ENCODE data around the gene UBE2QL1. TPM values are rescaled to one million over a fixed set of nuclear protein-coding genes. Genes with fewer than 3 reads are reported as not detected.

The UBE2QL1 gene
- total RNA-seq, 1 donor from 2014 or later, result not detected

DNA sequence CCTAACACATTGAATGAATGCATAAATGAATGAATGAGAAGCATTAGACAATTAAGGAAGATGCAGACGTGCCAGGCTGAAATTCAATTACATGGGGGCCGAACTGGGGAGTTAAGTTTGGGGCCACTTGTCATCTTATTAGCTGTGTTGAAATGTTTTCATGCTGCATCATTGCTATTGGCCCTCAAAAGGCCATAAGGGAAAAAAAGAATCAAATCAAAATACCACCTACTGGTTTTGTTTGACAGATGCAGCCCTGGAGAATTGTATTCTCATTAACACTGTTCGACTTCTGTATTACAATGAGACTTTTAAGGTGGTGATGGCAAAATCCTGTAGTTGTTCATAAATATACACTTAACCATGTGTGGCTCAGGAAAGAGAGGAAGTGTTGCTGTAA is 38.4 kb downstream of the UBE2QL1 start:
- no peak for DNase-seq (ENCODE audit: extremely low spot score, unreplicated experiment)
- Mint-ChIP-seq H3K4me3 (ENCODE audit: unreplicated experiment) (no peak overlapping the region), H3K9me3 (ENCODE audit: unreplicated experiment) (no peaks in the 10 kb centered on the region), H3K36me3 (ENCODE audit: unreplicated experiment) (no peaks in the 10 kb centered on the region), H3K27ac (ENCODE audit: unreplicated experiment) (no peak overlapping the region), H3K27me3 (ENCODE audit: unreplicated experiment) (peaks cover 13% of the 10 kb centered on the region), H3K4me1 (ENCODE audit: unreplicated experiment) (peaks cover 3% of the 10 kb centered on the region)
- TF ChIP-seq, protein P1, sequence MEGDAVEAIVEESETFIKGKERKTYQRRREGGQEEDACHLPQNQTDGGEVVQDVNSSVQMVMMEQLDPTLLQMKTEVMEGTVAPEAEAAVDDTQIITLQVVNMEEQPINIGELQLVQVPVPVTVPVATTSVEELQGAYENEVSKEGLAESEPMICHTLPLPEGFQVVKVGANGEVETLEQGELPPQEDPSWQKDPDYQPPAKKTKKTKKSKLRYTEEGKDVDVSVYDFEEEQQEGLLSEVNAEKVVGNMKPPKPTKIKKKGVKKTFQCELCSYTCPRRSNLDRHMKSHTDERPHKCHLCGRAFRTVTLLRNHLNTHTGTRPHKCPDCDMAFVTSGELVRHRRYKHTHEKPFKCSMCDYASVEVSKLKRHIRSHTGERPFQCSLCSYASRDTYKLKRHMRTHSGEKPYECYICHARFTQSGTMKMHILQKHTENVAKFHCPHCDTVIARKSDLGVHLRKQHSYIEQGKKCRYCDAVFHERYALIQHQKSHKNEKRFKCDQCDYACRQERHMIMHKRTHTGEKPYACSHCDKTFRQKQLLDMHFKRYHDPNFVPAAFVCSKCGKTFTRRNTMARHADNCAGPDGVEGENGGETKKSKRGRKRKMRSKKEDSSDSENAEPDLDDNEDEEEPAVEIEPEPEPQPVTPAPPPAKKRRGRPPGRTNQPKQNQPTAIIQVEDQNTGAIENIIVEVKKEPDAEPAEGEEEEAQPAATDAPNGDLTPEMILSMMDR (IDR thresholded peaks at IDR 0.05), result no peak

DNA sequence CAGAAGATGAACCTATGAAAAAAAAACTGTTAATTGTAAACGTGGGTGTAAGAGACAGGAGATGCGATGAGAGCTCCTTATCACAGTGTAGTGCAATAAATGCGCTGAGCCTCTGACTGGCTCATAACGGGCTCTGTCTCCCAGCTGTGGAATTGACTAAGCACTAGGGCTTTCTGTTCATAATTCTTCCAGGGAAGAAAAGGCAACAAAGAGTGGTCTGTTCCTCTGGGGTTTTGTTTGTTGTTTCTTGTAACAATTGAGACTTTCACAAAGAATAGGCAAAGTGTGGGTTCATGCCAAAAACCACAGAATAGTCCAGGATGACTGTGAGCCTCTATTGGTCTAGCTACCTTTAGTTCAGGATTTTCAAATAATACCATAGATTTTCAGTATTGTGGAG is 39.4 kb downstream of the UBE2QL1 start:
- Mint-ChIP-seq H3K27ac (ENCODE audit: unreplicated experiment) (no peak overlapping the region), H3K4me3 (ENCODE audit: unreplicated experiment) (no peak overlapping the region), H3K36me3 (ENCODE audit: unreplicated experiment) (no peaks in the 10 kb centered on the region), H3K9me3 (ENCODE audit: unreplicated experiment) (no peaks in the 10 kb centered on the region), H3K4me1 (ENCODE audit: unreplicated experiment) (peaks cover 3% of the 10 kb centered on the region), H3K27me3 (ENCODE audit: unreplicated experiment) (peaks cover 13% of the 10 kb centered on the region)
- no peak for DNase-seq (ENCODE audit: extremely low spot score, unreplicated experiment)
- TF ChIP-seq, protein P1 (IDR thresholded peaks at IDR 0.05), result no peak

DNA sequence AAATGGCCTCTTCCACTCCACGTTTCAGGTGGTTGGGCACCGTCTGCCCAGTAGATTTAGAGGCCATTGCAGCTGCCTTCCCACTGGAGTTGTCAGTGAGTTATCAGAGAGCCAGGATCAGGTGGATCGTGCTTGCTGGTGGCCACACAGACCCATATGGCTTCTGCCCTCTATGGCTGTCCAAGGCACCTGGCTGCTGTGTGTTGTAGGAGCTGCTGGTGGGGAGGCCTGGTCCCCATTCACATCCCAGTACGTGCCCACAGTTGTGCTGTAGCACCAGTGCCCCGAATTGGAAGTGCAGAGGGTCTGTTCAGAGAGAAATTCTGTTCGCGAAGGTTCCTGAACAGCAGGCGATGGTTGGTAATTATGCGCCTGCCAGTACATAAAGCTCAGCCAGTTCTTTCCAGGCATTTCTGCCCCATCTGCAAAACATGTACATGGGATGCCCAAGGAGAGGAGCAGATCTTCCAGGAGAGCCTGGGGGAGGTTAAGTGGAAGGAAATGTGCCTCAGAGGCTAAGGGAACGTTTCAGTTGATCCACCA is 41.1 kb downstream of the UBE2QL1 start:
- Mint-ChIP-seq H3K27ac (ENCODE audit: unreplicated experiment) (no peak overlapping the region), H3K27me3 (ENCODE audit: unreplicated experiment) (peaks cover 13% of the 10 kb centered on the region), H3K4me1 (ENCODE audit: unreplicated experiment) (peaks cover 3% of the 10 kb centered on the region), H3K9me3 (ENCODE audit: unreplicated experiment) (no peaks in the 10 kb centered on the region), H3K36me3 (ENCODE audit: unreplicated experiment) (no peaks in the 10 kb centered on the region), H3K4me3 (ENCODE audit: unreplicated experiment) (no peak overlapping the region)
- no peak for DNase-seq (ENCODE audit: extremely low spot score, unreplicated experiment)
- TF ChIP-seq, protein P1 (IDR thresholded peaks at IDR 0.05), result no peak

DNA sequence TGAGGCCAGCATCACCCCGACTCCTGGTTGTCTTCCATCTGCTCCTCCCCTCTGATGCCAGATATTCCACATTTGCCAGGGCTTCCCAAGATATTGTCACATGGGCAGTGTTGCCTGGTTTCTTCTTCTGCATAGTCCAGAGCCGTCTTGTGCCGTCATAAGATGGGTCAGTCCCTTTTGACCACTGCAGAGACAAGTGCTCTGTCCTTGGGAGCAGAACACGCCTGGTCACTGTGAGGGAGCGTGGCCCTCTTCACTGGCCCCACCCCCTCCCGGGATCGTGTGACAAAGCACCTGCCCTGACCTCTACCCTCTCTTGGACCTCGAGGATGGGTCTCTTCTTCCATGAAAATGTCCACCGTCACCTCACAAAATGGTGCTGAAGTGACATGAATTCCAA is 41.6 kb downstream of the UBE2QL1 start:
- H3K9me3 Mint-ChIP-seq (ENCODE audit: unreplicated experiment), result no peaks in the 10 kb centered on the region
- peaks cover 12% of the 10 kb centered on the region for H3K27me3 Mint-ChIP-seq (ENCODE audit: unreplicated experiment)
- H3K4me3 Mint-ChIP-seq (ENCODE audit: unreplicated experiment), result no peak overlapping the region
- no peak overlapping the region for H3K27ac Mint-ChIP-seq (ENCODE audit: unreplicated experiment)
- TF ChIP-seq, protein P1 (IDR thresholded peaks at IDR 0.05), result no peak
- no peak for DNase-seq (ENCODE audit: extremely low spot score, unreplicated experiment)
- H3K4me1 Mint-ChIP-seq (ENCODE audit: unreplicated experiment), result peaks cover 3% of the 10 kb centered on the region
- H3K36me3 Mint-ChIP-seq (ENCODE audit: unreplicated experiment), result no peaks in the 10 kb centered on the region

DNA sequence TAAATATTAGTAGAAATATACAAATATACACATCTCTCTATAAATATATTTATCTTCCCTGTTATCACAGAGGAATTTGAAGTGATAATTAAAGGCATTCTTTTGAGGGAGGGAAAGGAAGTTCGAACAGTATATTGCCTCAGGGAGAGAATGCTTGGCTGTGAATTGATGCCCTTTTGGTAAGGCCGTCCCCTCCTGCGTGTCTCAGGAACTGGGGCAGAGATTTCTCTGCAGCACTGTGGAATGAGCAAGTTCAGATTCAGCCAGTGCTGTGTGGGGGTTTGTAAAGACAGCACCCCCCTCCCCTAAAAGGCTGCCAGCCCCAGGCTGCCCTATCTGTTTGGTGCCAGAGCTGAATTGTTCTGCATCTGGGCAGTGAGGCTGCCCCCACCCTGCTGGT is 42.0 kb downstream of the UBE2QL1 start:
- TF ChIP-seq, protein P1 (IDR thresholded peaks at IDR 0.05), result no peak
- Mint-ChIP-seq H3K4me3 (ENCODE audit: unreplicated experiment) (no peak overlapping the region), H3K4me1 (ENCODE audit: unreplicated experiment) (peaks cover 3% of the 10 kb centered on the region), H3K27ac (ENCODE audit: unreplicated experiment) (no peak overlapping the region), H3K36me3 (ENCODE audit: unreplicated experiment) (no peaks in the 10 kb centered on the region), H3K27me3 (ENCODE audit: unreplicated experiment) (peaks cover 9% of the 10 kb centered on the region), H3K9me3 (ENCODE audit: unreplicated experiment) (no peaks in the 10 kb centered on the region)
- no peak for DNase-seq (ENCODE audit: extremely low spot score, unreplicated experiment)
